Spleen (tissue), 7 donors: ENCODE measurements around the gene USB1.

Source experiments
- POLR2A ChIP-seq, 3 donors: fragments of 450-650 bp; IDR thresholded peaks; one replicate each; pipeline ENCODE4 v1.5.1; 2017; ENCODE audit warnings: antibody characterized with exemption in 3 of 3, mild to moderate bottlenecking in 1 of 3
- TF ChIP-seq, protein P1 (sequence below), 11 experiments: fragments of 200-600 bp in 7 of 11; fragments of 450-650 bp in 4 of 11; sonication (generic) in 4 of 11; IDR thresholded peaks in 8 of 11; conservative IDR thresholded peaks in 3 of 11; 1 replicate in 7 of 11; 2 replicates in 4 of 11; pipeline versions ENCODE4 v1.4.0 to v1.8.0; 2016 to 2021; ENCODE audit warnings: antibody characterized with exemption in 11 of 11, inconsistent platforms in 4 of 11, mild to moderate bottlenecking in 1 of 11
- donor health status: DM: no; HTN: no; CAD: no; lungs with moderate emphysema.
- donor health status: DM: no; HTN: no; CAD: no.
- donor health status: DM: no; HTN: no; CAD: no.

DNA sequence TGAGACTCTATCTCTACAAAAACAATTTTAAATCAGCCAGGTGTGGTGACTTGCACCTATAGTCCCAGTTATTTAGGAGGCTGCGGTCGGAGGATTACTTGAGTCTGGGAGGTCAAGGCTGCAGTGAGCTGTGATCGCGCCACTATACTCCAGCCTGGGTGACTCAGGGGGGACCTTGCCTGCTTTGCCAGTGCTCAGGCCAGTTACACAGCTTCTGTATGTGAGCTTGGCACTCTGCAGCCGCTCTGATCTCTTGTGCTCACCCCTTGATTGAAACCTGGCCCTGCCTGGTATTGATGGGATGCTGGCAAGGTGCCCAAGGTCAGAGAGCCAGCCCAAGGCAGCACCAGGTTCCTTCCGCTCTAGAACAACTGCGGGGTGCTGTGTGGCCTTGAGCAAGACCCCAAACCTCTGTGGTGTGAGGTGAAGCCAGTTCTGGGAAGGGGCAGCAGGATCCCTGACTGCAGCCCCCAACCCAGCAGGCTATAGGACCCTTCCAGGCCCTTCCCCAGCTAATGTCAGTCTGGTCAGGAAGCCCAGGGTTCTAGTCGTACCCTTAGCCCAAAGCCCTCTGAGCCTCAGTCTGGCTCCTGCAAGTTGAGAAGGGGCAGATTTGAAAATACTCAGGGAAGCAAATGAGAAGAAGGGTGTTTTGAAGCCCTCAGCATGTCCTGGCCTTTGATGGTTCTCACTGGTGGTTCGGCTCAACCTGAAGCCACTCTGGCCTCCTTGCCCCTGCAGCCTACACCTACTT lies 43.2 kb downstream of the USB1 start:
- TF ChIP-seq, protein P1, sequence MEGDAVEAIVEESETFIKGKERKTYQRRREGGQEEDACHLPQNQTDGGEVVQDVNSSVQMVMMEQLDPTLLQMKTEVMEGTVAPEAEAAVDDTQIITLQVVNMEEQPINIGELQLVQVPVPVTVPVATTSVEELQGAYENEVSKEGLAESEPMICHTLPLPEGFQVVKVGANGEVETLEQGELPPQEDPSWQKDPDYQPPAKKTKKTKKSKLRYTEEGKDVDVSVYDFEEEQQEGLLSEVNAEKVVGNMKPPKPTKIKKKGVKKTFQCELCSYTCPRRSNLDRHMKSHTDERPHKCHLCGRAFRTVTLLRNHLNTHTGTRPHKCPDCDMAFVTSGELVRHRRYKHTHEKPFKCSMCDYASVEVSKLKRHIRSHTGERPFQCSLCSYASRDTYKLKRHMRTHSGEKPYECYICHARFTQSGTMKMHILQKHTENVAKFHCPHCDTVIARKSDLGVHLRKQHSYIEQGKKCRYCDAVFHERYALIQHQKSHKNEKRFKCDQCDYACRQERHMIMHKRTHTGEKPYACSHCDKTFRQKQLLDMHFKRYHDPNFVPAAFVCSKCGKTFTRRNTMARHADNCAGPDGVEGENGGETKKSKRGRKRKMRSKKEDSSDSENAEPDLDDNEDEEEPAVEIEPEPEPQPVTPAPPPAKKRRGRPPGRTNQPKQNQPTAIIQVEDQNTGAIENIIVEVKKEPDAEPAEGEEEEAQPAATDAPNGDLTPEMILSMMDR (IDR thresholded peaks at IDR 0.05 in 8 of 11, conservative IDR thresholded peaks at IDR 0.05 in 3 of 11), result no peak
- TF ChIP-seq POLR2A (IDR thresholded peaks at IDR 0.05), result no peak
